ENCODE data around the gene MEP1A. TPM values are rescaled to one million over a fixed set of nuclear protein-coding genes. Genes with fewer than 3 reads are reported as not detected.
"Not testable (repeated sequence)": the region's sequence is repeated elsewhere in the genome, so short reads cannot be mapped to it uniquely, and the experiment has no call there.

MEP1A gene
- not detected for total RNA-seq

GRCh38 chr6:46793138-46793537 lies at the start of gene MEP1A:
Gene MEP1A (plus strand): TSS chr6:46793389. CDS start chr6:46793399, 10 bp downstream.
- Mint-ChIP-seq H3K36me3 (ENCODE audit: insufficient read depth) (no peaks in the 10 kb centered on the region), H3K4me3 (no peak within 1 kb of the TSS), H3K9me3 (no peaks in the 10 kb centered on the region), H3K4me1 (ENCODE audit: low read depth) (no peaks in the 10 kb centered on the region), H3K27me3 (ENCODE audit: low read depth) (peaks cover 2% of the 10 kb centered on the region)
- no peak for ATAC-seq
- no peak for DNase-seq

GRCh38 chr6:46743425-46744158 lies 49.6 kb upstream of the MEP1A start:
- peaks cover 7% of the 10 kb centered on the region for H3K27me3 Mint-ChIP-seq (ENCODE audit: low read depth)
- no peak for ATAC-seq

GRCh38 chr6:46744159-46744725 lies 48.9 kb upstream of the MEP1A start:
- H3K36me3 Mint-ChIP-seq (ENCODE audit: insufficient read depth); H3K9me3 Mint-ChIP-seq; H3K4me1 Mint-ChIP-seq (ENCODE audit: low read depth); H3K27me3 Mint-ChIP-seq (ENCODE audit: low read depth); DNase-seq; H3K4me3 Mint-ChIP-seq; ATAC-seq: not testable (repeated sequence)

More at GRCh38 chr6:46743425-46744158, 49.6 kb upstream of the MEP1A start:
- no peaks in the 10 kb centered on the region for H3K36me3 Mint-ChIP-seq (ENCODE audit: insufficient read depth)
- H3K4me1 Mint-ChIP-seq (ENCODE audit: low read depth) = no peaks in the 10 kb centered on the region
- no peaks in the 10 kb centered on the region for H3K9me3 Mint-ChIP-seq
- DNase-seq = no peak
- no peak overlapping the region for H3K4me3 Mint-ChIP-seq

GRCh38 chr6:46745973-46746372 lies 47.2 kb upstream of the MEP1A start:
- Mint-ChIP-seq H3K9me3 (no peaks in the 10 kb centered on the region), H3K27me3 (ENCODE audit: low read depth) (peaks cover 7% of the 10 kb centered on the region), H3K4me3 (no peak overlapping the region), H3K4me1 (ENCODE audit: low read depth) (no peaks in the 10 kb centered on the region), H3K36me3 (ENCODE audit: insufficient read depth) (no peaks in the 10 kb centered on the region)
- ATAC-seq (no peak), DNase-seq (no peak)

- H3K36me3 Mint-ChIP-seq (ENCODE audit: insufficient read depth) = no peaks in the 10 kb centered on the region
- H3K9me3 Mint-ChIP-seq = no peaks in the 10 kb centered on the region
- DNase-seq = no peak
- H3K4me1 Mint-ChIP-seq (ENCODE audit: low read depth) = no peaks in the 10 kb centered on the region
- peaks cover 7% of the 10 kb centered on the region for H3K27me3 Mint-ChIP-seq (ENCODE audit: low read depth)
- no peak for ATAC-seq
- H3K4me3 Mint-ChIP-seq = no peak within 1 kb of the TSS
Measured at GRCh38 chr6:46746696-46747095, 46.5 kb upstream of the MEP1A start, which contains the start of gene ANKRD66. Gene ANKRD66 (plus strand): TSS chr6:46746933. CDS start chr6:46751949, 5,016 bp downstream.

GRCh38 chr6:46748940-46749503 lies 44.2 kb upstream of the MEP1A start:
- no peaks in the 10 kb centered on the region for H3K9me3 Mint-ChIP-seq
- no peaks in the 10 kb centered on the region for H3K4me1 Mint-ChIP-seq (ENCODE audit: low read depth)
- ATAC-seq (no peak), DNase-seq (no peak)
- H3K4me3 Mint-ChIP-seq = no peak overlapping the region
- H3K27me3 Mint-ChIP-seq (ENCODE audit: low read depth) = peaks cover 10% of the 10 kb centered on the region
- no peaks in the 10 kb centered on the region for H3K36me3 Mint-ChIP-seq (ENCODE audit: insufficient read depth)

GRCh38 chr6:46749731-46750130 lies 43.5 kb upstream of the MEP1A start:
- Mint-ChIP-seq H3K36me3 (ENCODE audit: insufficient read depth) (no peaks in the 10 kb centered on the region), H3K9me3 (no peaks in the 10 kb centered on the region), H3K4me1 (ENCODE audit: low read depth) (no peaks in the 10 kb centered on the region), H3K4me3 (no peak overlapping the region), H3K27me3 (ENCODE audit: low read depth) (peaks cover 12% of the 10 kb centered on the region)
- DNase-seq (no peak), ATAC-seq (no peak)

GRCh38 chr6:46751658-46752057 lies 41.5 kb upstream of the MEP1A start:
- DNase-seq (no peak), ATAC-seq (no peak)
- H3K36me3 Mint-ChIP-seq (ENCODE audit: insufficient read depth) = no peaks in the 10 kb centered on the region
- H3K4me3 Mint-ChIP-seq = no peak overlapping the region
- no peaks in the 10 kb centered on the region for H3K9me3 Mint-ChIP-seq
- H3K4me1 Mint-ChIP-seq (ENCODE audit: low read depth) = no peaks in the 10 kb centered on the region
- peaks cover 7% of the 10 kb centered on the region for H3K27me3 Mint-ChIP-seq (ENCODE audit: low read depth)

GRCh38 chr6:46755865-46756264 lies 37.3 kb upstream of the MEP1A start:
- DNase-seq (no peak), ATAC-seq (no peak)
- Mint-ChIP-seq H3K4me3 (no peak overlapping the region), H3K27me3 (ENCODE audit: low read depth) (peaks cover 10% of the 10 kb centered on the region), H3K9me3 (no peaks in the 10 kb centered on the region), H3K36me3 (ENCODE audit: insufficient read depth) (no peaks in the 10 kb centered on the region), H3K4me1 (ENCODE audit: low read depth) (no peaks in the 10 kb centered on the region)

GRCh38 chr6:46756469-46757213 lies 36.5 kb upstream of the MEP1A start:
- Mint-ChIP-seq H3K4me1 (ENCODE audit: low read depth) (no peaks in the 10 kb centered on the region), H3K36me3 (ENCODE audit: insufficient read depth) (no peaks in the 10 kb centered on the region), H3K9me3 (no peaks in the 10 kb centered on the region), H3K4me3 (no peak overlapping the region), H3K27me3 (ENCODE audit: low read depth) (peaks cover 12% of the 10 kb centered on the region)
- no peak for DNase-seq
- no peak for ATAC-seq

- Mint-ChIP-seq H3K27me3 (ENCODE audit: low read depth) (peaks cover 12% of the 10 kb centered on the region), H3K4me1 (ENCODE audit: low read depth) (no peaks in the 10 kb centered on the region), H3K4me3 (no peak overlapping the region), H3K36me3 (ENCODE audit: insufficient read depth) (no peaks in the 10 kb centered on the region), H3K9me3 (no peaks in the 10 kb centered on the region)
- ATAC-seq (no peak), DNase-seq (no peak)
Measured at GRCh38 chr6:46757214-46757596, 36.0 kb upstream of the MEP1A start.

GRCh38 chr6:46758960-46759753 lies 34.0 kb upstream of the MEP1A start:
- DNase-seq = no peak
- Mint-ChIP-seq H3K9me3 (no peaks in the 10 kb centered on the region), H3K4me1 (ENCODE audit: low read depth) (no peaks in the 10 kb centered on the region), H3K36me3 (ENCODE audit: insufficient read depth) (no peaks in the 10 kb centered on the region), H3K4me3 (no peak overlapping the region), H3K27me3 (ENCODE audit: low read depth) (peaks cover 10% of the 10 kb centered on the region)
- no peak for ATAC-seq

GRCh38 chr6:46760925-46761324 lies 32.3 kb upstream of the MEP1A start:
- Mint-ChIP-seq H3K4me1 (ENCODE audit: low read depth) (no peaks in the 10 kb centered on the region), H3K9me3 (no peaks in the 10 kb centered on the region), H3K27me3 (ENCODE audit: low read depth) (peaks cover 18% of the 10 kb centered on the region), H3K4me3 (no peak overlapping the region), H3K36me3 (ENCODE audit: insufficient read depth) (no peaks in the 10 kb centered on the region)
- DNase-seq (no peak), ATAC-seq (no peak)

- Mint-ChIP-seq H3K4me1 (ENCODE audit: low read depth) (no peaks in the 10 kb centered on the region), H3K36me3 (ENCODE audit: insufficient read depth) (no peaks in the 10 kb centered on the region), H3K4me3 (no peak overlapping the region), H3K27me3 (ENCODE audit: low read depth) (peaks cover 21% of the 10 kb centered on the region), H3K9me3 (no peaks in the 10 kb centered on the region)
- DNase-seq = no peak
- no peak for ATAC-seq
Measured at GRCh38 chr6:46763466-46763865, 29.7 kb upstream of the MEP1A start.

Measured in activated T-cell treated with anti-CD3 and anti-CD28 coated beads, Interleukin-2, amount 50 U/mL, for 4 hours (primary cell).